Embryonic facial prominence (tissue), 1 donor: ENCODE results near the gene SORL1-AS1.

Experiments used
- DNase-seq: peaks from one replicate; pipeline ENCODE4 v3.0.0-alpha.2; 2016; ENCODE audit errors: extremely low spot score

Gene SORL1-AS1

DNA sequence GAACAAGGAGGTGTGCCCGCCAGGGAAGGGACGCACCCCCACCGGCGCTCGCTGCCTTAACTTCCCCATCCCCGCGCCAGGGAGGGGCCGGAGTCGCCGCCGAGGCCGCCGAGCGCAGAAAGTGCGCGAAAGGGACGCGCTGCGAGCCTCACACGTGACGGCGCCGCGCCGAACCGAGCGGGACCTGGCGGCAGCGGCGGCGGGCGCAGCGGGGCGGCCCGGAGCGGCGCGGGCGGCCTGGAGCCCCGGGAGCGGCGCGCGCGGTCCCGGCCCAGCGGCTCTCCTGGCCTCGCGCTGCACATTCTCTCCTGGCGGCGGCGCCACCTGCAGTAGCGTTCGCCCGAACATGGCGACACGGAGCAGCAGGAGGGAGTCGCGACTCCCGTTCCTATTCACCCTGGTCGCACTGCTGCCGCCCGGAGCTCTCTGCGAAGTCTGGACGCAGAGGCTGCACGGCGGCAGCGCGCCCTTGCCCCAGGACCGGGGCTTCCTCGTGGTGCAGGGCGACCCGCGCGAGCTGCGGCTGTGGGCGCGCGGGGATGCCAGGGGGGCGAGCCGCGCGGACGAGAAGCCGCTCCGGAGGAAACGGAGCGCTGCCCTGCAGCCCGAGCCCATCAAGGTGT lies 670 bp downstream of the SORL1-AS1 start, which contains the start of gene SORL1:
TSS of gene SORL1 (plus strand) at position 329 of the 623 bp plus-strand sequence. CDS start at position 347, 18 bp downstream.
- DNase-seq, result no peak

DNA sequence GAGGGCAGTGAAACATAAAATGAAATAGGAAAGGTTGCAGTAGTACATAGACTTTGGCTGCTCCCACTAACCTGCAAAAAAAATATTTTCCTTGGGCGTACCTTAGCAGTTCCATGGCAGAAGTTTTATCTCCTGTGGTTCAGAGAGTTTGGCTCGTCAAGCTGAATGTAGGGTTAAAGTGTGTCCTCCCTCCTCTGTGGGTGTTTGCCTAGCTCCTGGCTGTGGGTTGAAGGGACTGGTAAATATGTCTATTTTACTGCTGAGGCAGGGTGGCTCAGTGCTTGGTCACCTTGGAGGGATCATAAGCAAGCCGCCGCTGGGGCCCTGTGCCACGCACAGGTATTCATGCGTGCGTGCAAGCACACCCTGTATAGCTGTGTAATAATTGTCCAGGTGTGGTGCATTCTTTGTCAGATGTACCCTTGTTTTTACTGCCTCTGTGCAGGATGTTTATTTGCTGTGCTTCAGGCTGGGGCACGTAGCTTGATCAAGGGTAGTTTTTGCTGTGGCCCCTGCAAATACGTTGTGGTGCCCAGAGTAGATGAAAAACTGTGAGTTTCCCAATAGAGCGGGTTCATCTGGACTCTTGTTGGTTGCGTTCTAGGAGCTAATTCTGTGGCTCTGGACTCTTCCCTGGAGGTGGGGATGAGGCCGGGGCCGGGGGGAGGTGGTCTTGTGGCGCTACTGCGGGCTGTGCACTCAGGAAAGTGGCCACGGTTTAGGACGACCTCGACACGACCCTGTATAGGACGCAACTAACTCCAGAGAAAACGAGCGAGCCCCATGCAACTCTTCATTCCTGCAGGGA lies 1.4 kb downstream of the SORL1-AS1 start:
- DNase-seq, result no peak

DNA sequence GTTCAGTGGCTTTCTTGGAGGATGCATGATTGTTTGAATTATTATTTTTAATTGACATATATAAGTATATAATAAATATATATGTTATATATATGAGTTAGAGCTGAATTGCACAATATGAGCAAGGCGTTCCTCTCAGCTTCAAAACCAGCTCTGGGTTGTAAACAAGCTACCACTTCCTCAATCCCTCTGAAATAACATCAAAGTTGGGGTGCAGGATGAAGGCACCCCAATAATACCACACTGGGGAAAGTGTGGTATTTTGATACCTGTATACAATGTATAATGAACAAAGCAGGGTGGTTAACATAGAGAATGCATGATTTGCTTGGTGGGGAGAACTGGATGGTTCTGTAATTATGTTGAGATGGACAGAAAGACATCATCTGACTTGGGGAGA lies 2.4 kb downstream of the SORL1-AS1 start:
- DNase-seq, result no peak

DNA sequence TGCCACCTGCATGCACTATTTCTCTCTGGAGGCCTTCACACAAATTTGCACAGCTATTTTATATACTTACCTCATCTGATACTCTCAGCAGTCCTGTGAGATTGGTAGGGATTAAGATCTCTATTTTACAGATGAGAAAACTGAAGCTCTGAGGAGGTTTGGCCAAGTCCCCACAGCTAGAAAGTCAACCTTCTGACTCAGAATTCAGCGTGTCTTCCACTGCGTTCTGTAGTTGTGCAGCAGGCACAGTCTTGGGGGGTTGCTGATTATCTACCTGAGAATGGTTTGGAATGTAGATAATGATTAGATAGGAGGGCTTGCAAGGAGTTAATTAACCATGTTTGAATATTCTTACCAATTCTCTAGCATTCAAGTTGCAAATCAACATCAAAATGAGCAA lies 3.1 kb downstream of the SORL1-AS1 start:
- DNase-seq, result no peak

DNA sequence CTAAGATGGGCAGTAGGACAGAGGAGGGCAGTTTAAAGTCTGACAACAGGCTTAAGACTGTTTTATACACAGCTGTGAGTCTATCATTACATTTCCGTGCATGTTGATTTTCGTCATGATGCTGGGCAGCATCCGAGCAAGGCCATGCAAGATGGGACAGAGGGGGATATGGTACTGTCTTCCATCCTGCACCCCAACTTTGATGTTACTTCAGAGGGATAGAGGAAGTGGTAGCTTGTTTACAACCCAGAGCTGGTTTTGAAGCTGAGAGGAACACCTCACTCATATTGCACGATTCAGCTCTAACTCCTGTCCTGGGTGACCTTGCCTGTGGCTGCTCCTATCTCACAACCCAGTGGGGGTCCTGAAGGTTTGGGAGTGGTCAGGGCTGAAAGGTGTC lies 3.6 kb downstream of the SORL1-AS1 start:
- DNase-seq, result no peak

DNA sequence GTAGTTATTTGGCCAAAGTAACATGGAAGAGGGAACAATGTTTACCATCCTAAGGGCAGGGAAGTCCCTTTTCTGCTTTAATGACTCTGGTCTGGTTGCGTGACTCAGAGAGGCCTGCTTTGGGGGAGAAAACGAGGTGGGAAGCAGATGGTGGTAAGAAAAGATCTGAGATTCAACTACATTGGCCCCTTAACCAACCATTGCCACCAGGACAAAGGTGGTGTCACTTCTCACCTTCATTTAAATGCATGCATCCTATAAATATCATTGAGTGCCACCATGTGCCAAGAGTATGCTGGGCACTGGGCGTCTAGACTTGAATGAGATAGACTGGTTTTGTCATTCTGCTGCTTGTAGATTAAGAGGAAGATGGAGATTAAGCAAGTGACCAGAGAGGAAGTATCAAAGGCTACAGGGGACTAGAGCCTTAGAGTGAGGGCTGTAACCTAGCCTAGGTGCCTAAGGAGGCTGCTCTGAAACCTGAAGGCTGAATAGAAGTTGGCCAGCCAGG lies 4.3 kb downstream of the SORL1-AS1 start:
- DNase-seq, result no peak

DNA sequence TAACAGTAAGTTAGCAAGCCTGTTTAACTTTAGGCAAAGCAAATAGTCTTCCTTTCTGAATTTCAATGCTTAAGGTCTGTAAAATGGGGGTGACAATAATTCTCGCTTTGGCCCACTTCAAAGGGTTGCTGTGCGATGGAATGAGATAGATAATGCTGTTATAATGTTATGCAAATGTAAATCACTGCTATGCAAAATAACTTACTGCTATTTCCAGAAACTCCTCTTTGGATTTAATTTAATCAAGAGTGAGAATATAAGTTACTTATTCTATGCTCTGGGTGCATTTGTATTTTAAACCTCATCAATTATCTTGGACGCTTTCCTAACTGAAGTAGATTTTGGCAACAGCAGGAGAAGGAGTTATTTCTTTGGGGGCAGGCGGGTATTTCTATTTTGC lies 4.8 kb downstream of the SORL1-AS1 start:
- no peak for DNase-seq

DNA sequence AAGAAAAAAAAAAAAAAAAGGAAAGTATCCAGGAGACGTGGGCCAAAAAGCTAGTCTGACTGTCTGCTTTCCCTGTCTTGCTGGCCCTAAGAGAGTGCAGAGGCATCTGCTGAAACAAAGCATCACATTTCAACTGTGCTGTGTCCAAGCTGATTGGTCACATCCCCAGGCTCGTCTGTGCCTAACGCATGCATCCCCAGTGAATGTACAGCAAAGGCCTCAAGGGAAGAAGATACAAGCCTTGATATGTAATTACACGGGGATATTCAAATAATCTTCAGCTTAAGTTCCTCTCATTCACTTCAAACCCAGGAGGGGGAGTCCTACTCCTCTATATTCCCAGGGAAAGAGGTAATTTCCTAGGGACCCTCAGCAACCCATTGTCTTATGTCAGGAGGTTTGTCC lies 6.0 kb downstream of the SORL1-AS1 start:
- no peak for DNase-seq

DNA sequence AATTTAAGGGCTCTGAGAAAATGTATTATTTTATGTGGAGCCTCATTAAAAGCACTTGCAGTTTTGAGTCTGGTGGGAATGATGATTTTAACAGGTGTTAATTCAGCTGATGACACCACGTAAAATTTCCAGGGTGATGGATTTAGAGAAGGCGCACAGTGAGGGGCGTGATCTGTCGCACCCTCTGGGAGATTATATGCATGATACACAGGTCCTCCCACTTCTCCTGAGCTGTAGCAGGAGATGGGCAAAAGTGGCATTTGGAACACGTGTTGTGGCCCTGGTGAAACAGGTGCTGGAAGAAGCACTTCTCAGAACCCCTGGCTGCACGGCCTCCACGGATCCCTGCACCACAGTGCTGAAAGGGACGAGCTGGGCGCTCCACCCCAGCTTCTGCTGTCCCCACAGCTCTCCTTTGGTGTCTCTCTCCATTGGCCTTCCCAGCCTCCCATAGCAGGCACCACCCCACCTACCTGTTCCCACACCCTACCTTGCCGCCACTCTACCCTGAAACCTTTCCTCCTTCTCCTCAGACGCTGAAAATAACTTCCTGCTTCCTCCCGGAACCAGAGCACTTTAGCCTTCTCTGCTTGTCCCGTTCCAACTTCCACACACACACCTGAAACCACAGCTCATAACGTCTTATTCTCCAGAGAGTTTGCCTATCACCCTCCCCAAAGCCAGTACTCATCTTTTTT lies 7.5 kb downstream of the SORL1-AS1 start:
- DNase-seq, result no peak

DNA sequence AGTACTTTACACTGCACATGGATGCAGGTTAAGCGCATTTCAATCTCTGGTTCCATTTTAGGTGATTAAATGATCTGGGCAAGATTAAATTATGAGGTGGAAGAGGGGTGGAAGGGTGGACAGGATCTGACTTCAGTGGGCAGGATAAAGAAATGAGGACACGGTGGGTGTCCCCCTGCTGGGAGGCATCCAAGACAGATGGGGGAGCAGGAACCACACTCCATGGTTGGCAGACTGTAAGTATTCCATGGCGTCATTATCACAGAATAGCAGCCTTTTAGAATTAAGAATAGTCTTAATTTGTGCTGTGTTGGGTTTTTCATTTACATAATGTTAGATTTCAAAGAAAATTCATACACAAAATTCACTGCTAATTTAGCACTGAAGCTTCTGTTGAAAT lies 8.2 kb downstream of the SORL1-AS1 start:
- DNase-seq, result no peak

DNA sequence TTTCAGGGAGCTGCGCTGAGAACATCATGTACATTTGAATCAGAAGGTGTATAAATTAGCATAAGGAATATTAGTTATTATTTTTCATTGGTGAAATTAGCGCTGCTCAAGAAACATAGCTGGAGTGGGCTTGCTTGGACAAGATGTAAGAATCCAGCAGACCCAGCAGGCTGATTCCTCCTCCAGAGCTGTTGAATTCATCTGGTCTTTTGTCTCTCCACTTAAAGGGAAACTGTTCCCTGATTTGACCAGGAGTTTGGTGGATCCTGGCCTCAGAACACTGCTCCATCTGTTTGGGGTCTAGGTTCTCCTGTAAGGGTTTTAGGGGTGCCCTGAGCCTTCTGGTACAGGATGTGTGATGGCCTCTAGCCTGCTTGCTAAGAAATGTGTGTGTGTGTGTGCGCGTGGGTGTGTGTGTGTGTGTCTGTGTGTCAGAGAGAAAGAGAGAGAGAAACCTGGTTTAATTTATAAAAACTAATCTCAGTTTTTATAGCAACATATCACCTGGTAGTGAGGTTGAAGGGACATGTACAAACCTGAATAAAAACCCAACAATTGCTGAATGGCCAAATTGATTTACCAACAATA lies 9.0 kb downstream of the SORL1-AS1 start:
- DNase-seq, result no peak

DNA sequence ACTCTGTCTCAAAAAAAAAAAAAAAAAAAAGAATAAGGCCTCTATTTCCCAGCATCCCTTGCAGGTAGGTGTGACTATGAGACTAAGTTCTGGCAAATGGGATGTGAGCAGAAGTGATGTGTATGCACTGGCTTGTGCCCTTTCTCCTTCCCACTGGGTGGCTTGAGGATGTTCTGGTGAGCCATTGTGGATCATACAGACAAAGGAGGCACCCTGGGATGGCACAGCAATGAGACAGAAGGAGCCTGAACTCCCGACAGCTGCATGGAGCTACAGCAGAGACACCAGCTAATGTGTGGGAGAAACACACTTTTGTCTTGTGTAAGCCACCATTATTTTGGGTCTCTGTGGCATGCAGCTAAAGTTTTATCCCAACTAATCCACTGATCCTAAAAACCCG lies 11.2 kb downstream of the SORL1-AS1 start:
- no peak for DNase-seq

DNA sequence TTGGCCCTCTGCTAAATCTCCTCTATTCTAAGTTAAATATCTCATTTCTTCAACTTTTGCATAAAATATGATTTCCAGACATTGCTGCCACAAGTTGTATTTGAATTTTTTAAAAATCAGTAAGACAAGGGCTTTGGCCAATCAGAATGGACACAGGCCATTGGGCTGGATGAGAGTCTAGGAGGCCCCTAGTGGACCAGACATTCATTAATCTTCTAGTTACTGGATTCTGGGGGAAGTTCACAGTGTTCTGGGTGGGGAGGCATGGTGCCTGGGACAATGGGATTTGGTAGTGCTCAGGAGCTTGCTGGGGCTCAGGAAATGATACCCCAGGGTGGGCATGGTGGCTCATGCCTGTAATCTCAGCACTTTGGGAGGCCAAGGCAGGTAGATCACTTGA lies 13.0 kb downstream of the SORL1-AS1 start:
- DNase-seq, result no peak

DNA sequence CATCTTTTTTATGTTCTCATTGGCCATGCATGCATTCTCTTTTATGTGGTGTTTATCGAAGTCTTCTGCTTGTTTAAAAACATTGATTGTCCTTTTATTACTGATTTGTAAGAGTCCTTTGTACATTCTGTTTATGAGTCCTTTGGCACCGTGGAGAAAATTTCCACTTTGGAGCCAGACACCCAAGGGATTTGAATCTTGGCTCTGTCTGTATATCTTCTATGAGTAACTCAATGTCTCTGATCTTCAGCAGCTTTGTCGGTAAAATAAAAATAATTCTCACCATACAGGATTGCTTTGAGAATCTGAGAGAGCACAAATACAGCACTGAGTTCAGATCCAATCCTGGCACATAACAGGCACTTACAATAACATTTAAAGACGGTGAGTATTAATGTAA lies 13.4 kb downstream of the SORL1-AS1 start:
- no peak for DNase-seq

DNA sequence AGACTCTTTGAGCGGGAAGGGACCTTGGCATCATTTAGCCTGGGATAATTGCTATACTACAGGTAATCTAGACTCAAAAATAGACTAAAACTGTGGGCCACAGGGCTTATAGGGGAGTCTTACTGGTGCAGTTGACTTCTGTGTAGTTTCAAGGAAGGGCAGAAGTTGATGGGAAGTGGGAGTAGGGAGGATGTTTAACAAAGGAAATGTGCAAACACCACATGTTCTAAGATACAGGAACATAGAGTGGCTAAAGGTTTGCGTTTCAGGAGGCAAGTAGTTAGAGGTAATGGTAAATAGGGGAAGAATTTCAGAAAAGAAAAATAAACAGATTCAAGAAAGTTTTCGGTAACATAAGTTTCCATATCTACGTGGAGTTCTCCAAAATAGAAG lies 15.1 kb downstream of the SORL1-AS1 start:
- no peak for DNase-seq

DNA sequence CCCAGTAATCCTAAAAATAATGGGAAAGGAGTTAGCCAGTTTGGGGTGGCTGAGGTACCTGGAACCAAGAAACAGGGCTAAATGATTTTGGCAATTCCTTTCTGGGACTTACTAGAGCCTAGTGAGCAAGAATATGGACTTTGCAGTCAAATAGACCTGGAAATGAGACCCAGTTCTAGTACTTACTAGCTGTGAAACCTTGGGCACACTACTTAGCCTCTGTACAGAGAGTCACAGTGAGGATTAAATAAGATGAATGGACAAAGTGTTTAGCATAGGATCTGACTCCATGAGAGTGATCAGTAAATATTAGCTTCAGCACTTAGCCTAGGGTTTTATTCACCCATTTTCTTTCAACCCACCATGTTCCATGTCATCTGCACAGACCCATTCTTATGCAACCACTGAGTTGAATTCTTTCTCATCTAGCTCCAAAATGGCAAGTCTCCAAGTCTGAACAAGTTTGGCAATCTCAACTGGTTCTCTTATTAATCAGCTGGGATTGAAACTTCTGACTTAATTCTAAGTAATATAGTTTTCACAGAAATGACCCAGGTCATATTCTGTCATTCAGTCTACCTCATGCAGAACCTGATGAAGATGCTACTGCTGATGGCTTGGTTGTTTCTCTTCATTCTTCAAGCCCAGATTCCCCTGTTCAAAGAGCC lies 15.6 kb downstream of the SORL1-AS1 start:
- DNase-seq, result no peak

DNA sequence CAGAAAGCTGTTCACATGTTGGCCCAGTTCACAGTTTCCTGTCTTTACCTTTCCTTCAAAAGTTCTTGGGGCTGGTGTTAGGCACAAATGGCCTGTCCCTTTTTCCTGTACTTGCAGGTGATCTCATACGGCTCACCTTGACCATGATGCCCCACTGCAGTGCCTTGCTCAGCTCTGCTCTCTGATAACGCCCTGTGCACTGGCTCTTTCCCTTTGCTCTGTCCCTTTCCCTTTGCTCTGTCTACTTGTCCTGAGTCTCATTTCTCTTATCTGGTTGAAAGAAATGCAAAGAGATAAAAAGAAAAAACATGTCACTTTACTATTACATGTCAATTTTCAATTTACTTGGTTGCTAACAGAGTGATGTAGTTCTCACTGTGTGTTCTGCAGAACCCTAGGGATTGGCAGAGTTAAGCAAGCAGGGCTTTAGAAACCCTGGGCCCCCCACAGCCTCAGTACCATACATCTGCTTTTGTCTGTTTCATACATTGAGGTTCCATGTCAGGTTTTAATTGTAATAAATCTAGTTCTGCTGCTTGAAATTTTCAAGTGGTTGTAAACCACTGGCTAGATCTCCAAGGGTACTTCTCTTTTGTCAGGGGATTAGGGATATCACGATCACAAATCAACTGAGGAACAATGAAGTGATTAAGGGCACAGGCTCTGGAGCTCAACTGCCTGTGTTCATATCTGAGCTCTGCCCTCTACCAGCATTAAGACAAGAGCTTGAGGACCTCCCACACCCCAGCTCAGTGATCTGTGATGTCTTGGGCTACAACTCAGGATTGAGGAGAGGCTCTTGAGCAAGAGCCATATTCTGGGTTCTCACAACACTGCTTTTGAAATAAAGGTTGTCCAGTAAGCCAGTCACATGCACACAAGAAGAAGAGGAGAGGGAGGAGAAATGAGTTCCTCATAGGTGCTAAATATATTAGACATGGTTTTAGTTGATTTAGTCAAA lies 16.9 kb downstream of the SORL1-AS1 start:
- DNase-seq, result no peak

DNA sequence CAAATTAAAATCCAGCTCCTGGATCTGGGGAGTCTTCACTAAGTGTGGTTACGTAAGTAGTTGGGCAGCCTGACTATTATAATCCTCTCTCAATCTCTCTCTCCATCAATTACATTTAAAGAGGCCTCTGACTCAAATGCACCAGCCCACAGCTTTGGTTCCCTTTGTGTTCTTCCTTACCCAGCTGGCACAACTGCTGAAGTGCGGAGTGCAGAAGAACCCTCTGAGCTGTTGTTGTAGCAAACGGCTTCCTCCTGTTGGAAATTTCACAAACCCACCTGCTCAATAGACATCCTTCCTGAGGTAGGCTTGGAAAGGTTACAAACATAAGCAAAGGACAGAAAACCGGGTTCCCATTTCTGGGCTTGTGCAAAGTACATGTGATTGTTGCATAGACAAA lies 17.6 kb downstream of the SORL1-AS1 start:
- DNase-seq, result no peak

DNA sequence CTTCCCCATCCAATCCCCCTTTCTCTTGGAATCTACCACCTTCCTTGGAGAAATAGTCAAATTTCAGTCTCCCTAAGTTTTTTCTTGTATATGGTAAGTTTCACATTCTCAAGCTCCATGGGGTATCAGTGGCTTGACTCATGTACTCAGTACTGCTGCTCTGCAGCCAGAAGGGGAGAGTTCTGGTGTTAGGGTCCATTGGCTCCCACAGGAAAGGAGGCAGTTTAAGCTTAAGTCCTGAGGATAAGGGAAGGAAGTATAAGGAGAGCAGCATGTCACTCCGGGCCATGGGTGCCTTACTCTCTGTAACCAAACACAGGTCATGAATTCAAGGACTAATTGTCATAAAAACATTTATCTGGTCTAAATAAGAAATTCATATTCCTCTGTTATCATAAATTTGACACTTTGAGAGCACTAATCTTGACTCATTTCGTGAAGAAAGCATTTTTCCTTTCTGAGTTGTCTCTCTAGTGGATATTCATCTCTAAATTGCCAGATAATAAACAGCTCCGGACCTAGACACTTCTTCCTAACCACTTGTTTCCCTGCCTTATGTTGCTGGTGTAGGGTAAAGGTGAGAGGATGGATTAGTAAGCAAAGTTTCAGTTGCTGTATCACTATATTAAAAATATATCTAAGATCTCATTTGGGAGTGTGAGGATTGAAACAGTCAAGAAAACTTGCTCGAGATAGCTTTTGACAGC lies 20.8 kb downstream of the SORL1-AS1 start:
- DNase-seq, result no peak

DNA sequence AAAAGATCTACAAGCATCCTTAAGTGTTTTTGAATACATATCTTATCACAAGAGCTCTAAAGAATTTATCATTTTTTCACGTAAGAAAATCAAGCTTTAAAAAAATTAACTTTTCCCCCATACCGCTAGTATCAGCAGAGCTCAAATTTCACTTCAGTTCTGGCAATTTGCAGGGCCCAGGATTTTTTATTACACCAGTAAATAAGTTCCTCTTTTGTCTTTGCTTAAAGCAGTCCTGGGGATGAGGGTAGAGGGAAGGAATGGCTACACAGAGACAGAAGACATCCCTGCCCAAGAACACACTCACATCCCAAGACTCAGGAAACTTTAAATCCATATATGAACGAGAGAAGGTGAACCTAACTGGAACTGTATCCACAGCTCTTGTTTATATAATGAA lies 23.2 kb downstream of the SORL1-AS1 start:
- DNase-seq, result no peak
